ENCODE measurements around the gene RALGPS1.

- TF ChIP-seq CTCF (IDR thresholded peaks at IDR 0.05) (no peak), POLR2A (IDR thresholded peaks at IDR 0.05) (no peak)
Observed at GRCh38 chr9:127128341-127129072, 213.9 kb downstream of the RALGPS1 start.

All from tibial nerve (tissue), 3 donors.